ENCODE data around the gene ECEL1. TPM values are rescaled to one million over a fixed set of nuclear protein-coding genes. Genes with fewer than 3 reads are reported as not detected.

Gene ECEL1
- total and polyA plus RNA-seq, 5 donors from 2014 or later = not detected

DNA sequence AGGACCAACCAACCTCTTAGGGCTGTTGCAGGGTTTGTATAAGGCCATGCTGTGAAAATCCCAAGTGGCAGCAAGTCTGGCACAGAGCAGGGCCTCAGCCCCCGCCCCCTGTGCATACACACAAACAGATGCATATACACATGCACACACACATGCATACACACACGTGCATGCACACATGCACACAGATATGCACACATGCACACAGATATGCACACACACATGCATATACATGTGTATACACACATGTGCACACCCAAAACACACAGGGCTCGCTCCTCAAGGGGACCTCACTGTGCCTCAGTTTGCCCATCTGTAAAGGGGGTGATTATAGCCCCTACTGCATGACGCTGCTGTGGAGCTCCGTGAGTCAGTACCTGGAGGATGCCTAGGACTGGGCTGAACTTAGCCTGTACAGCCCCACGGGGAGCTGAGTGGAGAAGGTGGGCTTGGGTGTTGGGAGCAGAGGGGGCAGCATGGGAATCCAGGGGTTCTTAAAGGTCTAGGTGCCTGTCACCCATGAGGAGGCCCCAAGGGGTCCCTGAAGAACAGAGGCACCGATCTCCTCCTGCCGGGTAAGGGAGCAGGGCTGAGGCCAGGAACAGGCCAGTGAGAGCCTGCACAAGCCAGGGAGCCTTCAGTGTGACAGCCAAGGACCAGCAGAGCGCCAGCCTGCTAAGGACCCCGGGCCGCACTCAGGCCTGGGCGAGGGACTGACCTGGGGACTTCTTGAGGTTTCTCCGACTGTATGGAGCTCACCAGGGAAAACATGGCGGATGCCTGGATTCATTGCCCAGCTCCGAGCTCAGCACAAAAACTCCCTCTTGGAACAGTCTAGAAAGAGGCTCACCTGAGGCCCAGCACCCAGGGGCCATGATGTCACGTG lies 55.7 kb downstream of the ECEL1 start:
- no peaks in the 10 kb centered on the region for H3K9me3 ChIP-seq (ENCODE audit: control insufficient read depth in 2 of 2, low read length in 2 of 2)
- no peaks in the 10 kb centered on the region for H3K36me3 Mint-ChIP-seq
- no peaks in the 10 kb centered on the region for H3K27me3 ChIP-seq (ENCODE audit: control insufficient read depth, insufficient read depth, low read length)
- no peak overlapping the region for H3K27ac ChIP-seq (ENCODE audit: insufficient read depth, low read length, poor library complexity, severe bottlenecking)
- H3K36me3 ChIP-seq (ENCODE audit: control insufficient read depth, insufficient read depth, low read length) = no peaks in the 10 kb centered on the region
- no peaks in the 10 kb centered on the region for H3K27me3 Mint-ChIP-seq
- H3K4me3 ChIP-seq (ENCODE audit: low read depth, low read length) = no peak overlapping the region
- H3K4me3 Mint-ChIP-seq = no peak overlapping the region
- no peaks in the 10 kb centered on the region for H3K4me1 ChIP-seq (ENCODE audit: control insufficient read depth, insufficient read depth, low read length, poor library complexity, severe bottlenecking)
- ATAC-seq (ENCODE audit: low read depth in 2 of 2) (no peak), DNase-seq (no peak)
- no peaks in the 10 kb centered on the region for H3K4me1 Mint-ChIP-seq
- H3K9me3 Mint-ChIP-seq = peaks cover 0 to 3% (median 0%) of the 10 kb centered on the region in 7 donors
- H3K27ac Mint-ChIP-seq = no peak overlapping the region

Other genes starting within 250 kb of the ECEL1 start
- gene ALPP, start 109.1 kb downstream of the ECEL1 start, total RNA-seq = not detected
- not detected for gene ALPP, start 109.1 kb downstream of the ECEL1 start, polyA plus RNA-seq
- gene ALPG, start 81.0 kb downstream of the ECEL1 start, total RNA-seq = not detected
- gene ALPG, start 81.0 kb downstream of the ECEL1 start, polyA plus RNA-seq = not detected
- gene ALPI, start 31.7 kb downstream of the ECEL1 start, total RNA-seq = not detected
- gene ALPI, start 31.7 kb downstream of the ECEL1 start, polyA plus RNA-seq = not detected
- not detected for gene PRSS56, start 32.6 kb upstream of the ECEL1 start, total RNA-seq
- not detected for gene PRSS56, start 32.6 kb upstream of the ECEL1 start, polyA plus RNA-seq
- not detected for gene CHRND, start 38.3 kb upstream of the ECEL1 start, total RNA-seq
- not detected for gene CHRND, start 38.3 kb upstream of the ECEL1 start, polyA plus RNA-seq
- not detected for gene CHRNG, start 51.9 kb upstream of the ECEL1 start, total RNA-seq
- under 1 TPM in 1 of 4 donors, not detected in 3; 0.07 TPM for gene CHRNG, start 51.9 kb upstream of the ECEL1 start, polyA plus RNA-seq
- 14.5 TPM for gene TIGD1, start 62.7 kb upstream of the ECEL1 start, total RNA-seq
- gene TIGD1, start 62.7 kb upstream of the ECEL1 start, polyA plus RNA-seq = 10 to 100 TPM; 11.2 to 15.1 (median 14.4) TPM
- gene EIF4E2, start 62.9 kb upstream of the ECEL1 start, total RNA-seq = 60.0 TPM
- 100 to 1,000 TPM in 2 of 4 donors, 10 to 100 TPM in 2; 80.6 to 122 (median 98.0) TPM for gene EIF4E2, start 62.9 kb upstream of the ECEL1 start, polyA plus RNA-seq
- 1.3 TPM for gene EFHD1, start 145.8 kb upstream of the ECEL1 start, total RNA-seq
- 1 to 10 TPM in 2 of 4 donors, under 1 TPM in 2; 0.52 to 1.3 (median 0.98) TPM for gene EFHD1, start 145.8 kb upstream of the ECEL1 start, polyA plus RNA-seq
- gene GIGYF2, start 209.5 kb upstream of the ECEL1 start, total RNA-seq = 75.6 TPM
- gene GIGYF2, start 209.5 kb upstream of the ECEL1 start, polyA plus RNA-seq = 10 to 100 TPM; 15.2 to 20.7 (median 19.2) TPM

Data from CD4-positive, CD25-positive, alpha-beta regulatory T cell (primary cell).